Ishikawa (cell line): ENCODE measurements around the gene FAM111B.

Source experiments
- CREB1 ChIP-seq: IDR thresholded peaks from 2 replicates; pipeline ENCODE4 v1.6.1; 2012; ENCODE audit warnings: low read depth
- EGR1 ChIP-seq: IDR thresholded peaks from 2 replicates; pipeline ENCODE4 v1.6.1; 2012
- EP300 ChIP-seq: IDR thresholded peaks from 2 replicates; pipeline ENCODE4 v1.6.1; 2012; ENCODE audit warnings: borderline replicate concordance
- YY1 ChIP-seq: IDR thresholded peaks from 2 replicates; pipeline ENCODE4 v1.6.1; 2012; ENCODE audit warnings: low read depth

DNA sequence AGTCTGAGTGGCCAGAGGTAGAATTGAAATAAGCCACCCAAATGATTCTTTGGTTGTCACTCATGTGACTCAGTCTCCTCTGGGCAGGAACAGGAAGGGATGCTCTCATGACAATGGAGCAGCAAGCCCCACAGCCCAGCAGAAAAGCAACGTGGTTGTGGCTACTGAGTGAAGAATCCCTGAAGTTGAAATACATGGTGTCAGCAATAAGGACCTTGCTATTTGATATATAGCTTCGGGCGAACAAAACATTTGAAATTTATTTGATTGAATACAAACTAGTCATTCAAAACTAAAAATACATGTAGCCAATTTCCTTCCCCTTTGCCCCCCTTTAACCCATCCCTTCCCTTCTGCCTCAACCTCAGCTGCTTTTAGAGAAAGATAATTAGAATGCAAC lies 50.4 kb downstream of the FAM111B start:
- TF ChIP-seq EP300: no peak
- no peak for TF ChIP-seq EGR1
- TF ChIP-seq YY1: no peak
- TF ChIP-seq CREB1: no peak
